ENCODE results near the gene C12orf42.

DNA sequence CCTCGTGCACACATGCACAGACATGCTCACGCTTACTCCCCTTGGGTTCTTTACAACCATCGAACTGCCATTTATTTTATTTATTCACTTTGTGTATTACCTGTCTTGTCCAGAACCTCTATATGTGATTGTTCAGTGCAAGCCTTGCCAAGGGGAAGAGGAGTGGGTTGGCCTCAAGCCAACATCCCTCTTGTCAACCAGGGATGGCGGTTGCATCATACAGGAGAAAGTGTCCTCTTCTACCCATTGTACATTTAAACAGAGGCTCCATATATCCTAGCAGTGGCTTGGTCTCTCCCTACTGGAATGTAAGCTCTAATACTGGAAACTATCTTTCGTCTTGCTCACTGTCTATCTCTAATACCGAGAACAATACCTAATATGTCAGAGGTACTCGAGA, 108.4 kb downstream of the C12orf42 start:
- TF ChIP-seq POLR2A (IDR thresholded peaks at IDR 0.05; ENCODE audit: low read depth, low read length) = no peak
- no peak for TF ChIP-seq POU2F2 (IDR thresholded peaks at IDR 0.05; ENCODE audit: low read depth, low read length)
- no peak for TF ChIP-seq POLR2AphosphoS5 (IDR thresholded peaks at IDR 0.05; ENCODE audit: low read depth, low read length)
